OCI-LY1 (cell line): ENCODE results near the gene UMODL1.

Source experiments
- CTCF ChIP-seq: fragments of 200-600 bp; sonication (generic), shearing (Covaris generic); IDR thresholded peaks from 2 replicates; pipeline ENCODE4 v1.5.1; 2017; ENCODE audit warnings: mild to moderate bottlenecking, antibody characterized with exemption, low read length, moderate library complexity, mixed read lengths
- EZH2 ChIP-seq: fragments of 200-600 bp; sonication (generic), shearing (Covaris generic); IDR thresholded peaks from 2 replicates; pipeline ENCODE4 v1.8.0; 2017; ENCODE audit warnings: borderline replicate concordance, mixed run types, mild to moderate bottlenecking, antibody characterized with exemption, low read length, moderate library complexity, mixed read lengths

GRCh38 chr21:42063571-42064521 is 7.3 kb upstream of the UMODL1 start:
- no peak; the same call in 1 of the 2 replicates for TF ChIP-seq CTCF
- TF ChIP-seq EZH2: no peak
